GM12801 (cell line): Measurements from ENCODE around the gene FOXF2.

Source experiments
- CTCF ChIP-seq: IDR thresholded peaks from one replicate; pipeline ENCODE4 v1.5.1; 2011; ENCODE audit warnings: control low read depth; ENCODE audit not compliant: insufficient read length; ENCODE audit errors: extremely low read depth

Gene FOXF2

GRCh38 chr6:1389369-1390132, at the start of gene FOXF2:
FOXF2 (plus strand) TSS chr6:1389576; CDS start chr6:1389948, 372 bp downstream.
- no peak for TF ChIP-seq CTCF

GRCh38 chr6:1346101-1346500, 43.3 kb upstream of the FOXF2 start:
- no peak for TF ChIP-seq CTCF

GRCh38 chr6:1346558-1347091, 42.8 kb upstream of the FOXF2 start:
- no peak for TF ChIP-seq CTCF

- no peak for TF ChIP-seq CTCF
Observed at GRCh38 chr6:1347161-1347560, 42.2 kb upstream of the FOXF2 start.

- TF ChIP-seq CTCF, result no peak
Observed at GRCh38 chr6:1348675-1349074, 40.7 kb upstream of the FOXF2 start.

GRCh38 chr6:1349655-1350054, 39.7 kb upstream of the FOXF2 start:
- TF ChIP-seq CTCF, result no peak

GRCh38 chr6:1351381-1352008, 37.9 kb upstream of the FOXF2 start:
- TF ChIP-seq CTCF, result no peak
